PC-9 (cell line): ENCODE measurements around the gene GPHN.

Experiments
- EZH2 ChIP-seq: fragments of 200-600 bp; sonication (generic); IDR thresholded peaks from 2 replicates; pipeline ENCODE4 v1.8.0; 2017; ENCODE audit warnings: antibody characterized with exemption, low read depth
- TF ChIP-seq, protein P1 (sequence below): fragments of 200-600 bp; sonication (generic); conservative IDR thresholded peaks from 2 replicates; pipeline ENCODE4 v1.6.1; 2017; ENCODE audit warnings: mixed run types, antibody characterized with exemption, mild to moderate bottlenecking, moderate library complexity

DNA sequence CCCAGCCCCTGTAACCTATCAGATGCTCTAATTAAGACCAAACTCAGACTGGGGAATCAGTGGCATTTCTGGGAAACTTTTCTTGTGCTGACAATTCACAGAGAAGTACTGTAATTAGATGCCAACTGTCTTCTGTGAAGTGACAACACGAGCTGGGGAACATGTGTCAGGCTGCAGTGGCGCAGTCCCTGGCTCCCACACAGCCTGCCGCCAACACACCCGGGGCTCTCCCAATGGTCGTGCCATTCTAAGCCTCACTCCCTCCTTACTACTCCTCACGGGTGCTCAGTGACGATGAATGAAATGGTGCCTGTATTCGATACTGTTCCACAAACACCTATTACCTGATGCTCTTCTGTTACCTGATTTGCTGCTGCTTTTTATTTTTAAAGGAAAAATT, 699.9 kb downstream of the GPHN start:
- TF ChIP-seq, protein P1, sequence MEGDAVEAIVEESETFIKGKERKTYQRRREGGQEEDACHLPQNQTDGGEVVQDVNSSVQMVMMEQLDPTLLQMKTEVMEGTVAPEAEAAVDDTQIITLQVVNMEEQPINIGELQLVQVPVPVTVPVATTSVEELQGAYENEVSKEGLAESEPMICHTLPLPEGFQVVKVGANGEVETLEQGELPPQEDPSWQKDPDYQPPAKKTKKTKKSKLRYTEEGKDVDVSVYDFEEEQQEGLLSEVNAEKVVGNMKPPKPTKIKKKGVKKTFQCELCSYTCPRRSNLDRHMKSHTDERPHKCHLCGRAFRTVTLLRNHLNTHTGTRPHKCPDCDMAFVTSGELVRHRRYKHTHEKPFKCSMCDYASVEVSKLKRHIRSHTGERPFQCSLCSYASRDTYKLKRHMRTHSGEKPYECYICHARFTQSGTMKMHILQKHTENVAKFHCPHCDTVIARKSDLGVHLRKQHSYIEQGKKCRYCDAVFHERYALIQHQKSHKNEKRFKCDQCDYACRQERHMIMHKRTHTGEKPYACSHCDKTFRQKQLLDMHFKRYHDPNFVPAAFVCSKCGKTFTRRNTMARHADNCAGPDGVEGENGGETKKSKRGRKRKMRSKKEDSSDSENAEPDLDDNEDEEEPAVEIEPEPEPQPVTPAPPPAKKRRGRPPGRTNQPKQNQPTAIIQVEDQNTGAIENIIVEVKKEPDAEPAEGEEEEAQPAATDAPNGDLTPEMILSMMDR: no peak
- TF ChIP-seq EZH2: no peak
